IMR-90 (cell line): ENCODE results near the gene SERF2. TPM values are rescaled to one million over a fixed set of nuclear protein-coding genes. Genes with fewer than 3 reads are reported as not detected.

Source experiments
- ATAC-seq: fragments of 200-7000 bp; cut with Tn5 transposase; 2 replicates; pipeline ENCODE4 v1.9.1; 2020; ENCODE audit warnings: low read depth, mild to moderate bottlenecking, moderate library complexity
- BruUV-seq: library from RNA; stranded (reverse); fragments of 400-500 nt; replicated peaks from 2 replicates; lab custom pipeline; 2021; lab: Mats Ljungman, UMichigan
- CTCF ChIA-PET: fragments of 300-600 bp; formaldehyde crosslinking; extraction: SDS; loops from one replicate; lab custom pipeline; 2021; ENCODE audit warnings: antibody characterized with exemption; lab: Yijun Ruan, JAX
- POLR2A ChIA-PET: fragments of 300-600 bp; sonication (Branson Sonifier 250); formaldehyde crosslinking; loops from one replicate; lab custom pipeline; 2022; ENCODE audit warnings: antibody characterized with exemption; ENCODE audit not compliant: unreplicated experiment; lab: Charles Lee
- DNase-seq: peaks from one replicate; pipeline ENCODE4 v3.0.0; 2013
- H2AFZ ChIP-seq: replicated peaks from 2 replicates; pipeline ENCODE3; 2013; ENCODE audit warnings: low read length, mild to moderate bottlenecking; ENCODE audit not compliant: poor library complexity
- H2AK5ac ChIP-seq: 2 replicates; pipeline ENCODE4 v1.6.1; 2013; ENCODE audit warnings: low read depth, low read length, inconsistent platforms
- H2AK9ac ChIP-seq: replicated peaks from 2 replicates; pipeline ENCODE3; 2013; ENCODE audit warnings: mild to moderate bottlenecking, low read depth, low read length, moderate library complexity; ENCODE audit not compliant: poor library complexity
- H2BK120ac ChIP-seq: 2 replicates; pipeline ENCODE4 v1.6.1; 2013; ENCODE audit warnings: low read depth, low read length, inconsistent platforms
- H2BK15ac ChIP-seq: 3 replicates; pipeline ENCODE4 v1.6.1; 2013; ENCODE audit warnings: low read depth, low read length, inconsistent platforms
- H2BK20ac ChIP-seq: 2 replicates; pipeline ENCODE4 v1.6.1; 2013; ENCODE audit warnings: low read depth, mild to moderate bottlenecking, inconsistent platforms, low read length, moderate library complexity
- H2BK5ac ChIP-seq: 2 replicates; pipeline ENCODE4 v1.6.1; 2013; ENCODE audit warnings: mild to moderate bottlenecking, low read depth, low read length, inconsistent platforms; ENCODE audit not compliant: poor library complexity, severe bottlenecking
- H3K14ac ChIP-seq: replicated peaks from 2 replicates; pipeline ENCODE4 v1.6.1; 2013; ENCODE audit warnings: low read depth, low read length, inconsistent platforms
- H3K18ac ChIP-seq: 2 replicates; pipeline ENCODE4 v1.6.1; 2013; ENCODE audit warnings: low read depth, low read length, control low read depth
- H3K23ac ChIP-seq: 2 replicates; pipeline ENCODE4 v1.6.1; 2013; ENCODE audit warnings: low read depth, low read length, inconsistent platforms
- H3K27ac ChIP-seq: 2 replicates; pipeline ENCODE4 v1.5.1; 2013; ENCODE audit warnings: mild to moderate bottlenecking, control low read depth, low read length; ENCODE audit not compliant: insufficient read depth
- H3K27me3 ChIP-seq: 2 replicates; pipeline ENCODE4 v1.6.1; 2013; ENCODE audit warnings: low read length; ENCODE audit not compliant: control insufficient read depth, insufficient read depth
- H3K36me3 ChIP-seq: 2 replicates; pipeline ENCODE4 v1.6.1; 2013; ENCODE audit warnings: low read length, mixed read lengths; ENCODE audit not compliant: control insufficient read depth, insufficient read depth
- H3K4ac ChIP-seq: 2 replicates; pipeline ENCODE4 v1.6.1; 2013; ENCODE audit warnings: low read depth, low read length, inconsistent platforms
- H3K4me1 ChIP-seq: 2 replicates; pipeline ENCODE4 v1.6.1; 2013; ENCODE audit warnings: low read length, mixed read lengths; ENCODE audit not compliant: control insufficient read depth, insufficient read depth
- H3K4me2 ChIP-seq: 2 replicates; pipeline ENCODE4 v1.6.1; 2013; ENCODE audit warnings: low read depth, mild to moderate bottlenecking, control low read depth, low read length, moderate library complexity
- H3K4me3 ChIP-seq: 2 replicates; pipeline ENCODE4 v1.5.1; 2013; ENCODE audit warnings: low read depth, mild to moderate bottlenecking, control low read depth, low read length, moderate library complexity; ENCODE audit not compliant: insufficient read depth
- H3K56ac ChIP-seq: 2 replicates; pipeline ENCODE4 v1.6.1; 2013; ENCODE audit warnings: low read length, inconsistent platforms; ENCODE audit not compliant: insufficient read depth; ENCODE audit errors: extremely low read depth
- H3K79me1 ChIP-seq, 2 experiments: 2 replicates each; pipeline ENCODE4 v1.6.1; 2013; ENCODE audit warnings: low read length in 2 of 2, inconsistent platforms in 1 of 2, low read depth in 1 of 2
- H3K9ac ChIP-seq: 2 replicates; pipeline ENCODE4 v1.6.1; 2013; ENCODE audit warnings: low read depth, low read length, control low read depth
- H3K9me1 ChIP-seq: 2 replicates; pipeline ENCODE4 v1.6.1; 2013; ENCODE audit warnings: low read length, inconsistent platforms; ENCODE audit not compliant: insufficient read depth
- H3K9me3 ChIP-seq: 2 replicates; pipeline ENCODE4 v1.6.1; 2013; ENCODE audit warnings: low read length; ENCODE audit not compliant: control insufficient read depth, insufficient read depth
- H4K20me1 ChIP-seq: 2 replicates; pipeline ENCODE4 v1.6.1; 2013; ENCODE audit warnings: low read length, inconsistent platforms; ENCODE audit not compliant: insufficient read depth
- H4K5ac ChIP-seq: 2 replicates; pipeline ENCODE4 v1.6.1; 2013; ENCODE audit warnings: mild to moderate bottlenecking, low read depth, low read length, control low read depth
- H4K8ac ChIP-seq, 2 experiments: 2 replicates each; pipeline ENCODE4 v1.6.1; 2013; ENCODE audit warnings: low read depth in 2 of 2, low read length in 2 of 2, control low read depth in 1 of 2, inconsistent platforms in 1 of 2
- H4K91ac ChIP-seq: 2 replicates; pipeline ENCODE4 v1.6.1; 2013; ENCODE audit warnings: low read depth, low read length, inconsistent platforms; ENCODE audit not compliant: insufficient read depth
- BHLHE40 ChIP-seq: fragments of 150-350 bp; IDR thresholded peaks from 2 replicates; pipeline ENCODE4 v1.6.1; 2016; ENCODE audit warnings: mild to moderate bottlenecking, low read depth, low read length
- CEBPB ChIP-seq: IDR thresholded peaks from 2 replicates; pipeline ENCODE4 v1.6.1; 2012; ENCODE audit warnings: low read depth, low read length, improper control_type of control experiment
- CHD1 ChIP-seq: IDR thresholded peaks from 2 replicates; pipeline ENCODE4 v1.6.1; 2012; ENCODE audit warnings: low read depth, low read length, improper control_type of control experiment
- CTCF ChIP-seq: conservative IDR thresholded peaks from 2 replicates; pipeline ENCODE4 v1.5.1; 2012; ENCODE audit warnings: mild to moderate bottlenecking, low read depth, low read length, improper control_type of control experiment
- FOS ChIP-seq: fragments of 150-350 bp; IDR thresholded peaks from 2 replicates; pipeline ENCODE4 v1.6.1; 2016; ENCODE audit warnings: low read depth, low read length
- MAFK ChIP-seq: IDR thresholded peaks from 2 replicates; pipeline ENCODE4 v1.6.1; 2012; ENCODE audit warnings: low read depth, low read length, improper control_type of control experiment
- MAZ ChIP-seq: IDR thresholded peaks from 2 replicates; pipeline ENCODE4 v1.6.1; 2012; ENCODE audit warnings: low read depth, mild to moderate bottlenecking, low read length, improper control_type of control experiment, moderate library complexity, borderline replicate concordance
- MXI1 ChIP-seq: IDR thresholded peaks from 2 replicates; pipeline ENCODE4 v1.6.1; 2012; ENCODE audit warnings: low read depth, mild to moderate bottlenecking, low read length, moderate library complexity, borderline replicate concordance
- NFE2L2 ChIP-seq: fragments of 150-350 bp; IDR thresholded peaks from 2 replicates; pipeline ENCODE4 v1.6.1; 2016; ENCODE audit warnings: low read depth, mild to moderate bottlenecking, low read length
- POLR2A ChIP-seq: IDR thresholded peaks from 2 replicates; pipeline ENCODE4 v1.6.1; 2012; ENCODE audit warnings: mild to moderate bottlenecking, low read depth, low read length
- RAD21 ChIP-seq: IDR thresholded peaks from 2 replicates; pipeline ENCODE4 v1.6.1; 2012; ENCODE audit warnings: low read length, improper control_type of control experiment
- RCOR1 ChIP-seq: IDR thresholded peaks from 2 replicates; pipeline ENCODE4 v1.6.1; 2012; ENCODE audit warnings: mild to moderate bottlenecking, low read length, improper control_type of control experiment; ENCODE audit not compliant: insufficient replicate concordance
- RFX5 ChIP-seq: IDR thresholded peaks from 2 replicates; pipeline ENCODE4 v1.8.0; 2012; ENCODE audit warnings: low read depth, mild to moderate bottlenecking, low read length, moderate library complexity
- SMC3 ChIP-seq: fragments of 150-350 bp; IDR thresholded peaks from 2 replicates; pipeline ENCODE4 v1.6.1; 2016; ENCODE audit warnings: low read depth, mild to moderate bottlenecking, antibody characterized with exemption, low read length, moderate library complexity
- USF2 ChIP-seq: fragments of 150-350 bp; IDR thresholded peaks from 2 replicates; pipeline ENCODE4 v1.6.1; 2017; ENCODE audit warnings: mild to moderate bottlenecking, antibody characterized with exemption, low read length, low read depth
- WGBS, 2 experiments: methylation state at CpG; one replicate each; pipeline versions ENCODE4 v1.1.5 to v1.1.7; 2013; ENCODE audit warnings: missing lambda C conversion rate in 2 of 2; ENCODE audit not compliant: insufficient read length in 1 of 2; ENCODE audit errors: extremely low coverage in 2 of 2; 5-methylcytosine and 5-hydroxymethylcytosine counted together
- dilution Hi-C: fragments of 300-500 bp; cut with HindIII; formaldehyde crosslinking; loops from one replicate; pipeline ENCODE4 v1.14.3; 2018; ENCODE audit warnings: low sequenced_read_pairs; ENCODE audit not compliant: unreplicated experiment
- in situ Hi-C: fragments of 300-500 bp; cut with MboI; formaldehyde crosslinking; loops from 3 replicates; pipeline ENCODE4 v1.14.3; 2019; ENCODE audit warnings: low sequenced_read_pairs, inconsistent platforms, mixed read lengths
- intact Hi-C: fragments of 100-400 bp; cut with micrococcal nuclease; formaldehyde crosslinking; loops from 2 replicates; pipeline ENCODE4 v1.10.0; 2022
- polyA plus RNA-seq, 3 experiments: library from polyadenylated mRNA; depleted of rRNA; stranded (reverse); fragments of >200 nt; gene quantifications; 2 replicates each; pipeline ENCODE4 v1.2.3, GENCODE V29; 2012; ENCODE audit warnings: low replicate concordance in 1 of 3
- total RNA-seq: library from RNA; depleted of rRNA; stranded (reverse); fragments of >200 nt; gene quantifications from 2 replicates; pipeline ENCODE4 v1.2.3, GENCODE V29; 2012
- TF ChIP-seq, protein P1 (sequence below): fragments of 150-350 bp; IDR thresholded peaks from 2 replicates; pipeline ENCODE4 v1.6.1; 2016; ENCODE audit warnings: low read depth, mild to moderate bottlenecking, low read length, moderate library complexity, borderline replicate concordance

Gene SERF2
- total and polyA plus RNA-seq, 2 of the 4 experiments (the other 2 are of a cell fraction) = 526 to 2,187 TPM

- H4K5ac ChIP-seq = no peak overlapping the region
- intact Hi-C loops (no loop called here), in situ Hi-C loops (no loop called here), dilution Hi-C loops (no loop called here)
- ChIA-PET POLR2A (no interaction called here), CTCF (no interaction called here)
- H3K14ac ChIP-seq = no peak overlapping the region
- peak overlapping the region in 1 of 2 experiments; percentile 94; a peak in 2 of 4 replicates for H4K8ac ChIP-seq
- peaks cover 15% of the 10 kb centered on the region for H3K4me1 ChIP-seq
- 92% methylated on average over 10 of the region's 16 CpGs; no CpG with 5 or more reads in 1 of the 2 experiments for WGBS, 2 experiments
- H2BK15ac ChIP-seq = no peak overlapping the region
- H2BK120ac ChIP-seq = no peak overlapping the region
- TF ChIP-seq FOS (no peak), MAFK (no peak), RAD21 (no peak), RFX5 (no peak), SMC3 (no peak), MXI1 (no peak), BHLHE40 (no peak), CEBPB (no peak), CHD1 (no peak), NFE2L2 (no peak), POLR2A (no peak), CTCF (no peak), MAZ (no peak), RCOR1 (no peak), USF2 (no peak)
- TF ChIP-seq, protein P1, sequence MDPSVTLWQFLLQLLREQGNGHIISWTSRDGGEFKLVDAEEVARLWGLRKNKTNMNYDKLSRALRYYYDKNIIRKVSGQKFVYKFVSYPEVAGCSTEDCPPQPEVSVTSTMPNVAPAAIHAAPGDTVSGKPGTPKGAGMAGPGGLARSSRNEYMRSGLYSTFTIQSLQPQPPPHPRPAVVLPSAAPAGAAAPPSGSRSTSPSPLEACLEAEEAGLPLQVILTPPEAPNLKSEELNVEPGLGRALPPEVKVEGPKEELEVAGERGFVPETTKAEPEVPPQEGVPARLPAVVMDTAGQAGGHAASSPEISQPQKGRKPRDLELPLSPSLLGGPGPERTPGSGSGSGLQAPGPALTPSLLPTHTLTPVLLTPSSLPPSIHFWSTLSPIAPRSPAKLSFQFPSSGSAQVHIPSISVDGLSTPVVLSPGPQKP = no peak
- no peak overlapping the region for H2BK5ac ChIP-seq
- H3K18ac ChIP-seq = no peak overlapping the region
- no peak overlapping the region for H3K27ac ChIP-seq
- peaks cover 32% of the 10 kb centered on the region for H4K20me1 ChIP-seq
- DNase-seq (no peak), ATAC-seq (no peak)
- peak overlapping the region; percentile 83 for H2AK9ac ChIP-seq
- no peak overlapping the region for H2AFZ ChIP-seq
- H3K4me2 ChIP-seq = no peak overlapping the region
- H3K9me3 ChIP-seq = no peaks in the 10 kb centered on the region
- peaks cover 24% of the 10 kb centered on the region for H3K9me1 ChIP-seq
- peaks cover 50% of the 10 kb centered on the region for H3K36me3 ChIP-seq
- peak overlapping the region; percentile 84 for H3K4ac ChIP-seq
- H3K23ac ChIP-seq = no peak overlapping the region
- BruUV-seq = no TSS peak
- H2AK5ac ChIP-seq = no peak overlapping the region
- no peak overlapping the region for H2BK20ac ChIP-seq
- H4K91ac ChIP-seq = no peak overlapping the region
- H3K9ac ChIP-seq = no peak overlapping the region
- H3K4me3 ChIP-seq = no peak overlapping the region
- no peaks in the 10 kb centered on the region for H3K27me3 ChIP-seq
- no peak overlapping the region for H3K56ac ChIP-seq
- H3K79me1 ChIP-seq = peaks cover 20 to 69% of the 10 kb centered on the region in 2 experiments
These were observed 7.3 kb downstream of the SERF2 start for GRCh38 chr15:43799209-43799944.
